ENCODE results near the gene G6PC1.

The G6PC1 gene

DNA sequence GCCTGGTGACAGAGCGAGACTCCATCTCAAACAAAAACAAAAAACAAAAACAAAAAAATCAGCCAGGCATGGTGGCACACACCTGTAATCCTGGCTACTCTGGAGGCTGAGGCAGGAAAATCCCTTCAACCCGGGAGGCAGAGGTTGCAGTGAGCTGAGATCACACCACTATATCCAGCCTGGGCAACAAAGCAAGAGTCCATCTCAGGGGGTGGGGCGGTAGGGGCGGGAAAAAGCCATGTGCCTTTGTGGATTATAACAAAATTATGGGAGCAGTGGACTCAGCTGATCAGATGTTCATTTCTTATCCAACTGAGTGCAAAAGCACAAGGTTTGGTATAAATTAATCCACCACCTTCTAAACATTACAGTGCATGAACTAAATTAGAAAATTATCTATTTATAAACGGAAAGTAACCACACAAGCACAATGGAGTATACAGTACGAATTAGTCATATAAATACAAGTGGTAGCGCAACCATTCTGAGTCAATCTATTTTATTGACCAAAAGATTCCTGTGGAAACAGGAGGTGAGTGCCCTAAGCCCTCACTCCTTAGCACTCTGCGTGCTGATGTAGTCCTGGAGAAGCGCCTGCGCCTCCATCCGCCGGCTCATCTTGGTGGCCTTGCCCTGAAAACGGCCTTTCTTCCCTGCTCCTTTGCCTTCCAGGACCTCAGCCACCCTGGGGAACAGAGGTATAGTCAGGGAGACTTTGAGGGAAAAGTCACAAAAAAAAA lies 49.6 kb downstream of the G6PC1 start:
- no peak for DNase-seq

Data from MV-4-11 (cell line).